GM12875 (cell line): ENCODE results near the gene FAM118B.
A peak's percentile ranks its signal among the peaks of the same experiment; 100 is the strongest.

Source experiments
- H3K4me3 ChIP-seq: one replicate; pipeline ENCODE4 v1.5.1; 2011; ENCODE audit warnings: low read depth, low read length, control low read depth
- CTCF ChIP-seq: IDR thresholded peaks from 2 replicates; pipeline ENCODE4 v1.5.1; 2011; ENCODE audit warnings: low read depth, mild to moderate bottlenecking, control low read depth, inconsistent platforms, low read length, moderate library complexity, borderline replicate concordance; ENCODE audit not compliant: insufficient read depth

The FAM118B gene

DNA sequence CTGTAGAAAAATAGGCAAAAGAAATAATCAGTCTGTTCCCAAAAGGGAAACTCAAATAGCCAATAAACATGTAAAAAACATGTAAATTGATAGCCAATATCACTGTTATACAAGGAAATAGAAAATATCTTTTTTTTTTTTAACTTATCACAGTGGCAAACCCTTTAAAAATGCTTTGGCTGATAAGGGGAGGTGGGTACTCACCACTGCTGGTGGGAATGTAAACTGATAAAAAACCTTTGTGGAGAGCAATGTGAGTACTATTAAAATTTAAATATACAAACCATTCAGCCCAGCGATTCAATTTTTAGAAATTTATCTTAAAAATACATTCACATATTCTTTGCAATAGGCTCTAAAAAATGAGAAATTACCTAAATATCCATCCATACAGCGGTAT, 3.7 kb upstream of the FAM118B start:
- TF ChIP-seq CTCF = no peak
- H3K4me3 ChIP-seq = no peak overlapping the region

DNA sequence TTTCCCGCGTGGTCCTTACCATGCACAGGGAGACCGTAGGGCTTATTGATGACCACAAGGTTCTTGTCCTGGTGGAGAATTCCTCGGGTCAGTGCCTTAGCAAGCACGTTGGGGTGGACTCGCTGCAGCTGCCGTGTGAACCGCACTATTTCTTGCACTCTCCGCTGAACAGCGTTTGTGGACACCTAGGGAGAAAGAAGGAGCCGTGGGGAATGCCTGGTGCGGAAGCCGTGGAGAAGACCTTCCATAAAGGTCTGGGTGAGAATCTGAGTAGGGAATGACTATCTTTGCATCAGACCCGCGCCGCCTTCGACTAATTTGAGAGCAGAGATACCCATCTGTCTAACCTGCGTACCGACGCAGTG, 729 bp upstream of the FAM118B start:
- peak overlapping the region; percentile 62 for H3K4me3 ChIP-seq
- TF ChIP-seq CTCF = no peak

DNA sequence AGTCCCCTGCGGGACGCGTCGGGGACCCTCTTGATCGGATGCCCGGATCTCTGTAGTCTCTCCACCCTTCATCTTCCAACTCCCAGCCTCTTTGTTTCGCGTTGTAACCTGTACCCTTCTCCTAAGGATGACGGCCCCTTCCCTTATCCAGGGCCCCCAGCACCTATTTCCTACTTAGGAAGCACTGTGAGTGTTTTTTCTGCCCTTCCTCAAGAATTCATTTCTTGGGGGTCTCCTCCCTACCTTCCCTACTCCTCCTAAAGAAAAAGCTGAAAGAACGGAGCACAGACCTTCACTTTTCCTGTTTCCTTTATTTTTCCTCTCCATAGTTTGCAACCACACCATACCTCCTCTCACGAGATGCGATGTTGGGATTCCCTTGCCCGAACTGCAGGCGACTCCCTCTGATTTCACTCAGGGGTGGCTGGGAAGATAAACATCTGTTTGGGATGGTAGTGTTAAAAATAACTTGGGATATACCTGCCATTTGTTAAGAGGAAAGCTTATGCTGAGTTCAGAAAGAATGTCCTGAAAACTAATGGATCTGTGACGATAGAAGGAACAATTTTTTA, 593 bp downstream of the FAM118B start:
- TF ChIP-seq CTCF = no peak
- H3K4me3 ChIP-seq = peak overlapping the region; percentile 62

- TF ChIP-seq CTCF = no peak
- H3K4me3 ChIP-seq = no peak overlapping the region
Measured at GRCh38 chr11:126214441-126214840, 2.9 kb downstream of the FAM118B start.

- H3K4me3 ChIP-seq = no peak overlapping the region
- no peak for TF ChIP-seq CTCF
Measured at GRCh38 chr11:126214841-126215240, 3.3 kb downstream of the FAM118B start.

GRCh38 chr11:126216526-126217305, 5.1 kb downstream of the FAM118B start:
- TF ChIP-seq CTCF = no peak
- H3K4me3 ChIP-seq = no peak overlapping the region

DNA sequence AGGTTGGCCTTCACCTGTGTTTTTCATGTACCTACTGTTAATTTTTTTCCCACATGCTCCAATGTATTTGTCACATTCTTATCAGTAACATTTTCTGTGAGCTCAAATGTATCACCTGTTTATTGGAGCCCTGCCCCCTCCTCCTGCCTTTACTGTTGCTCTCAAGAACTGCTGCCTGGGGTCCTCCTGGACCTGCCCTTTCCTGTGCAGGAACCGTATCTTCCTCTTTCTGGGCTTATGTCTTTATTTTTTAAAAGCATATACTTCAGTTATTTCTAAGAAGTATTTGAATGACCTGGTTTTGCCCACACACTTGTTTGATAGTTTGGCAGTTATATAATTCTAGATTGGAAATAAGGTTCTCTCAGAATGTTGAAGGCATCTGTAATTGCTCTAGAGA, 5.9 kb downstream of the FAM118B start:
- TF ChIP-seq CTCF = no peak
- no peak overlapping the region for H3K4me3 ChIP-seq
